WI38 (cell line): ENCODE data around the gene DOK3.

ENCODE experiments used
- H3K4me3 ChIP-seq: 2 replicates; pipeline ENCODE4 v1.5.1; 2011; ENCODE audit warnings: low read depth, mild to moderate bottlenecking, control low read depth, low read length
- CTCF ChIP-seq: IDR thresholded peaks from 2 replicates; pipeline ENCODE4 v1.5.1; 2012; ENCODE audit warnings: low read depth, mild to moderate bottlenecking, control low read depth, low read length

Gene DOK3

DNA sequence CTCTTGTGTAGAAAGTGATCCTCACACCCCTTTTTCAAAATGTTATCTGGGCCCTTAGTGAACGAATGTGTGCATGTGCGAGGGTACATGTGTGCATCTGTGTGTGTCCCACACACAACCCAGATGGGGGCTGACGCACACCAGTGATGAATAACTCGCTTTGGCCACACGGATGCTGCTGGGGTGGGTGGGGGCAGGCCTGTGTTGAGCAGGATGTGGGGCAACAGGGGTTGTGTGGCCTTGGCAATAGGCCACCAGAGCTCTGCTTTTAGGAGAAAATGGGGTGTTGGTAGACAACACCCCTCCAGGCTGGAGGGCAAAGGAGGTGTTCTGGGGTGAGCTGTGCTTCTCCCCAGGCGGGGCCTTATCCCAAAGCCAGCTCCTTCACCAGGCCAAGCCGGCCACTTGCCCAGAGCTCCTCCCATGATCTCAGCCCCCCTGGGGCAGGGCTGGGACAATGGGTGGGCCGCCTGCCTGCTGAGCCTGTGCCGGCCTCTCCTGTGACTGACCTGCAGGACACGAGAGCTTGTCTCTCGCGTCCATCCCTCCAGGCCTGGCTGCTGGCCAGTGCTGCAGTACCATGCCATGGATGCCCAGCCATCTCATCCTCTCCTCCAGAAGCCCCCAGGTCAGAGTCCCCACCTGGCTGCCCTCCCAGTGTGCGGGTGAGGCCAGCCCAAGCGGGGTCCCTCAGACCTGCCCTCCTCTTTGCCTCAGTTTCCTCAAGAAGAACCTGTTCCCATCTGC lies 37.8 kb downstream of the DOK3 start:
- TF ChIP-seq CTCF = no peak
- H3K4me3 ChIP-seq = peak overlapping the region; percentile 80

- H3K4me3 ChIP-seq = peak overlapping the region; percentile 80
Measured at GRCh38 chr5:177470759-177471536, 38.7 kb downstream of the DOK3 start.

DNA sequence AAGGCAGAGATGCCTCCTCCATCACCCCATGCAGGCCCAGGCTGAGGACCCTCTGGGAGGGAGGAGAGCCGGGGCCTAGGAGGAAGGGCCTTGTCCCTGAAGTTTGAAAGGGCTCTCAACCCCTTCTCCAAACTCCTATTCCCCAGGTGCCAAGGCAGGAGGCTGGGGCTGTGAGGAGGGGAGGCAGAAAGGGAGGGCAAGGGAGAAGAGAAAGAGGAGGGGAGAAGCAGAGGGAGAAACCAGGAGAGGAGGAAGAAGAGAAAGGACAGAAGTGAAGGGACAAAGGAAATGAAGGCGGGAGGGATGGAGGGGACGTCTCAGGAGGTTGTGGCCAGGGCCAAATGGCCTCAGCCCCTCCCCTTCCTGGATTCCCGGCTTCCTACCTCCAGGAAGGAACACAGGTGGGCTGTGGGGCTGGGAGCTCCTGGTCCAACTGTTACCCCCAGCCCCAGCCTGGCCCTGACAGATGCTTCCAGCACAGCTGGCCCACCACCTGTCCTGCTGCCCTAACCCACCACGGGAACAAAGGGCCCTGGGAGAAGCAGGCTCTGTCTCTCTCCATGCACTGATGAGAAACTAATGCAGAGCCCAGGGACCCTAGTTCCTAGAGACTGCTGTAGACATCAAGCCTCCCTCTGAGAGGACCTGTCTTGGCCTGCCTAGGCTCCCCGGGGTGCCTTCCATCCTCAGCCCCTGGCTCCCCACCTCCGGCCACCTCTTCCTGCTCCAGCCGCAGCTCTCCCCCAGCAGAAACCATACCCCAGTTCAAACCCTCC lies 39.7 kb downstream of the DOK3 start:
- no peak overlapping the region for H3K4me3 ChIP-seq
- TF ChIP-seq CTCF = no peak

More at GRCh38 chr5:177470759-177471536, 38.7 kb downstream of the DOK3 start:
- no peak for TF ChIP-seq CTCF

GRCh38 chr5:177468685-177469628 lies 40.7 kb downstream of the DOK3 start:
- no peak for TF ChIP-seq CTCF

GRCh38 chr5:177468329-177468684 lies 41.3 kb downstream of the DOK3 start:
- TF ChIP-seq CTCF = no peak
- H3K4me3 ChIP-seq = no peak overlapping the region

More at GRCh38 chr5:177468685-177469628, 40.7 kb downstream of the DOK3 start:
- no peak overlapping the region for H3K4me3 ChIP-seq

GRCh38 chr5:177467436-177467835 lies 42.2 kb downstream of the DOK3 start:
- no peak for TF ChIP-seq CTCF

More at GRCh38 chr5:177467436-177467835, 42.2 kb downstream of the DOK3 start:
- H3K4me3 ChIP-seq = no peak overlapping the region
